Skeletal muscle tissue (tissue), 4 donors: ENCODE results near the gene TLE6. TPM values are rescaled to one million over a fixed set of nuclear protein-coding genes. Genes with fewer than 3 reads are reported as not detected.
"Not testable (repeated sequence)": the region's sequence is repeated elsewhere in the genome, so short reads cannot be mapped to it uniquely, and the experiment has no call there.

Experiments
- H3K27ac ChIP-seq: one replicate; pipeline ENCODE4 v1.7.0; 2013; ENCODE audit warnings: mild to moderate bottlenecking, low read depth, low read length, inconsistent platforms
- H3K27me3 ChIP-seq, 3 donors: one replicate each; pipeline ENCODE4 v1.7.0; 2013; ENCODE audit warnings: low read length in 3 of 3; ENCODE audit not compliant: control insufficient read depth in 3 of 3, insufficient read depth in 3 of 3
- H3K36me3 ChIP-seq, 3 donors: one replicate each; pipeline ENCODE4 v1.7.0; 2013; ENCODE audit warnings: low read length in 3 of 3; ENCODE audit not compliant: control insufficient read depth in 3 of 3, insufficient read depth in 3 of 3
- H3K4me1 ChIP-seq, 3 donors: one replicate each; pipeline ENCODE4 v1.7.0; 2013; ENCODE audit warnings: low read length in 3 of 3, mild to moderate bottlenecking in 3 of 3; ENCODE audit not compliant: control insufficient read depth in 3 of 3, insufficient read depth in 3 of 3
- H3K4me3 ChIP-seq, 3 donors: one replicate each; pipeline ENCODE4 v1.7.0; 2013; ENCODE audit warnings: low read length in 3 of 3
- H3K9ac ChIP-seq, 3 donors: one replicate each; pipeline ENCODE4 v1.7.0; 2013; ENCODE audit warnings: low read length in 3 of 3, mild to moderate bottlenecking in 3 of 3, moderate library complexity in 2 of 3, low read depth in 1 of 3
- H3K9me3 ChIP-seq, 3 donors: one replicate each; pipeline ENCODE4 v1.7.0; 2013; ENCODE audit warnings: low read length in 3 of 3; ENCODE audit not compliant: control insufficient read depth in 3 of 3
- total RNA-seq: library from RNA; depleted of rRNA; stranded (reverse); fragments of >200 nt; gene quantifications from one replicate; pipeline ENCODE4 v1.2.3, GENCODE V29; 2014
- donor health status: Osteomylitis.

Gene TLE6
- total RNA-seq, 1 donor from 2014 or later = not detected

- H3K4me3 ChIP-seq = peak overlapping the region in 2 of 3 donors; percentile 41 to 63
Measured at GRCh38 chr19:2983351-2984214, 6.2 kb downstream of the TLE6 start.

GRCh38 chr19:2984215-2984528, 6.8 kb downstream of the TLE6 start:
- no peaks in the 10 kb centered on the region for H3K36me3 ChIP-seq
- H3K4me1 ChIP-seq = peaks cover 15 to 28% (median 16%) of the 10 kb centered on the region in 3 donors
- peak overlapping the region in 2 of 3 donors; percentile 41 to 63 for H3K4me3 ChIP-seq
- H3K27me3 ChIP-seq = peaks cover 0 to 6% (median 4%) of the 10 kb centered on the region in 3 donors
- H3K27ac ChIP-seq = peak overlapping the region; percentile 81
- no peaks in the 10 kb centered on the region for H3K9me3 ChIP-seq
- H3K9ac ChIP-seq = peak overlapping the region in 2 of 3 donors; percentile 45 to 54

More at GRCh38 chr19:2983351-2984214, 6.2 kb downstream of the TLE6 start:
- H3K27me3 ChIP-seq = peaks cover 0 to 6% (median 4%) of the 10 kb centered on the region in 3 donors
- peak overlapping the region; percentile 81 for H3K27ac ChIP-seq
- peak overlapping the region; percentile 43 to 54 (median 45) for H3K9ac ChIP-seq
- H3K4me1 ChIP-seq = peaks cover 15 to 28% (median 16%) of the 10 kb centered on the region in 3 donors
- H3K9me3 ChIP-seq = no peaks in the 10 kb centered on the region
- no peaks in the 10 kb centered on the region for H3K36me3 ChIP-seq

GRCh38 chr19:2986951-2987524, 9.7 kb downstream of the TLE6 start:
- peaks cover 0 to 6% (median 4%) of the 10 kb centered on the region in 3 donors for H3K27me3 ChIP-seq
- H3K9ac ChIP-seq = no peak overlapping the region
- no peaks in the 10 kb centered on the region for H3K36me3 ChIP-seq
- H3K27ac ChIP-seq = no peak overlapping the region
- peaks cover 15 to 26% (median 16%) of the 10 kb centered on the region in 3 donors for H3K4me1 ChIP-seq
- H3K4me3 ChIP-seq = no peak overlapping the region
- H3K9me3 ChIP-seq = no peaks in the 10 kb centered on the region

- H3K27ac ChIP-seq = no peak overlapping the region
- H3K4me1 ChIP-seq = peaks cover 11 to 18% (median 12%) of the 10 kb centered on the region in 3 donors
- H3K27me3 ChIP-seq = peaks cover 0 to 6% (median 4%) of the 10 kb centered on the region in 3 donors
- no peak overlapping the region for H3K4me3 ChIP-seq
- no peaks in the 10 kb centered on the region for H3K36me3 ChIP-seq
- H3K9ac ChIP-seq = no peak overlapping the region
- H3K9me3 ChIP-seq = no peaks in the 10 kb centered on the region
Measured at GRCh38 chr19:2987797-2988196, 10.4 kb downstream of the TLE6 start.

- no peak overlapping the region for H3K27ac ChIP-seq
- H3K4me3 ChIP-seq = no peak overlapping the region
Measured at GRCh38 chr19:2988568-2988967, 11.2 kb downstream of the TLE6 start.

GRCh38 chr19:2989236-2989946, 12.0 kb downstream of the TLE6 start:
- H3K27ac ChIP-seq = no peak overlapping the region
- H3K4me1 ChIP-seq = peaks cover 0 to 6% (median 0%) of the 10 kb centered on the region in 3 donors
- H3K9ac ChIP-seq = no peak overlapping the region
- H3K27me3 ChIP-seq = peaks cover 4 to 15% (median 8%) of the 10 kb centered on the region in 3 donors
- H3K9me3 ChIP-seq = no peaks in the 10 kb centered on the region
- no peak overlapping the region for H3K4me3 ChIP-seq
- H3K36me3 ChIP-seq = no peaks in the 10 kb centered on the region

More at GRCh38 chr19:2988568-2988967, 11.2 kb downstream of the TLE6 start:
- H3K9me3 ChIP-seq = no peaks in the 10 kb centered on the region
- peaks cover 3 to 11% (median 4%) of the 10 kb centered on the region in 3 donors for H3K4me1 ChIP-seq
- peaks cover 4 to 10% (median 8%) of the 10 kb centered on the region in 3 donors for H3K27me3 ChIP-seq
- H3K36me3 ChIP-seq = no peaks in the 10 kb centered on the region
- no peak overlapping the region for H3K9ac ChIP-seq

GRCh38 chr19:2992333-2992732, 15.0 kb downstream of the TLE6 start:
- not testable (repeated sequence) for H3K27ac ChIP-seq, H3K9ac ChIP-seq, H3K36me3 ChIP-seq, H3K4me3 ChIP-seq, H3K9me3 ChIP-seq, H3K4me1 ChIP-seq
- H3K27me3 ChIP-seq = peaks cover 2 to 11% (median 4%) of the 10 kb centered on the region in 3 donors

- Histone ChIP-seq H3K9me3 (no peaks in the 10 kb centered on the region), H3K27ac (no peak overlapping the region), H3K36me3 (peaks cover 0 to 8% (median 7%) of the 10 kb centered on the region in 3 donors), H3K9ac (no peak overlapping the region), H3K4me1 (no peaks in the 10 kb centered on the region), H3K27me3 (peaks cover 2 to 11% (median 4%) of the 10 kb centered on the region in 3 donors), H3K4me3 (no peak overlapping the region)
Measured at GRCh38 chr19:2992958-2993357, 15.6 kb downstream of the TLE6 start.

- H3K9ac ChIP-seq = no peak overlapping the region
- peaks cover under 1 to 9% (median 8%) of the 10 kb centered on the region in 3 donors for H3K36me3 ChIP-seq
- peaks cover 2 to 11% (median 4%) of the 10 kb centered on the region in 3 donors for H3K27me3 ChIP-seq
- H3K4me1 ChIP-seq = no peaks in the 10 kb centered on the region
- no peak overlapping the region for H3K27ac ChIP-seq
- H3K9me3 ChIP-seq = no peaks in the 10 kb centered on the region
- H3K4me3 ChIP-seq = no peak overlapping the region
Measured at GRCh38 chr19:2993579-2993978, 16.2 kb downstream of the TLE6 start.
